Lower lobe of right lung (tissue), 2 donors: ENCODE results near the gene LRRC63. TPM values are rescaled to one million over a fixed set of nuclear protein-coding genes. Genes with fewer than 3 reads are reported as not detected.

ENCODE experiments used
- ATAC-seq, 2 donors: fragments of 200-7000 bp; cut with Tn5 transposase; one replicate each; pipeline ENCODE4 v1.9.1; 2020 to 2022; ENCODE audit warnings: mild to moderate bottlenecking in 2 of 2, moderate library complexity in 2 of 2
- DNase-seq: peaks from one replicate; pipeline ENCODE4 v3.0.0-alpha.2; 2020
- H3K27ac ChIP-seq: fragments of 200-600 bp; one replicate; pipeline ENCODE4 v1.8.0; 2022
- H3K27me3 ChIP-seq: fragments of 200-600 bp; one replicate; pipeline ENCODE4 v1.8.0; 2022; ENCODE audit warnings: low read depth
- H3K36me3 ChIP-seq: fragments of 200-600 bp; one replicate; pipeline ENCODE4 v1.8.0; 2022; ENCODE audit warnings: mild to moderate bottlenecking
- H3K4me1 ChIP-seq: fragments of 200-600 bp; one replicate; pipeline ENCODE4 v1.8.0; 2022
- H3K4me3 ChIP-seq: fragments of 200-600 bp; one replicate; pipeline ENCODE4 v1.8.0; 2022; ENCODE audit warnings: mild to moderate bottlenecking
- H3K9me3 ChIP-seq: fragments of 200-600 bp; one replicate; pipeline ENCODE4 v1.8.0; 2022
- CTCF ChIP-seq: fragments of 200-600 bp; IDR thresholded peaks from one replicate; pipeline ENCODE4 v1.8.0; 2022; ENCODE audit warnings: antibody characterized with exemption, mild to moderate bottlenecking
- intact Hi-C: fragments of 100-400 bp; cut with DNase I; formaldehyde crosslinking; loops from one replicate; pipeline ENCODE4 v1.11.0; 2022
- total RNA-seq: library from RNA; stranded (reverse); fragmentation: NEBNext Ultra II Directional; extraction: Animal tissue kit (Norgen Biotek cat#: 25700); gene quantifications from one replicate; pipeline ENCODE4 v1.2.1, GENCODE V29; 2021
- donor health status: DM: no; HTN: yes; CAD: no; lungs with severe emphysema.

Gene LRRC63
- total RNA-seq, 1 donor from 2014 or later: 1.7 TPM

GRCh38 chr13:46185634-46186033 lies 26.1 kb upstream of the LRRC63 start:
- Histone ChIP-seq H3K27ac (no peak overlapping the region), H3K9me3 (no peaks in the 10 kb centered on the region), H3K4me1 (peaks cover 27% of the 10 kb centered on the region), H3K27me3 (no peaks in the 10 kb centered on the region), H3K36me3 (no peaks in the 10 kb centered on the region), H3K4me3 (no peak overlapping the region)
- intact Hi-C loops: no loop called here
- no peak for TF ChIP-seq CTCF
- DNase-seq: no peak
- no peak for ATAC-seq

- ATAC-seq (no peak), DNase-seq (no peak)
- no peak overlapping the region for H3K27ac ChIP-seq
- H3K36me3 ChIP-seq: no peaks in the 10 kb centered on the region
- H3K9me3 ChIP-seq: no peaks in the 10 kb centered on the region
- intact Hi-C loops: no loop called here
- H3K4me1 ChIP-seq: no peaks in the 10 kb centered on the region
- no peak overlapping the region for H3K4me3 ChIP-seq
- H3K27me3 ChIP-seq: no peaks in the 10 kb centered on the region
- no peak for TF ChIP-seq CTCF
Observed at GRCh38 chr13:46192412-46192811, 19.3 kb upstream of the LRRC63 start.

- H3K9me3 ChIP-seq: no peaks in the 10 kb centered on the region
- no peaks in the 10 kb centered on the region for H3K36me3 ChIP-seq
- ATAC-seq (no peak), DNase-seq (no peak)
- no peaks in the 10 kb centered on the region for H3K27me3 ChIP-seq
- peak overlapping the region; percentile 42 for H3K27ac ChIP-seq
- H3K4me1 ChIP-seq: no peaks in the 10 kb centered on the region
- intact Hi-C loops: no loop called here
- no peak for TF ChIP-seq CTCF
- no peak overlapping the region for H3K4me3 ChIP-seq
Observed at GRCh38 chr13:46195016-46195415, 16.7 kb upstream of the LRRC63 start.

GRCh38 chr13:46197299-46198048 lies 14.3 kb upstream of the LRRC63 start:
- no peak for ATAC-seq
- H3K4me3 ChIP-seq: no peak overlapping the region
- intact Hi-C loops: no loop called here

GRCh38 chr13:46198696-46199193 lies 13.0 kb upstream of the LRRC63 start:
- TF ChIP-seq CTCF: no peak
- Histone ChIP-seq H3K27ac (no peak overlapping the region), H3K4me1 (peaks cover 9% of the 10 kb centered on the region), H3K36me3 (no peaks in the 10 kb centered on the region), H3K4me3 (no peak overlapping the region), H3K27me3 (no peaks in the 10 kb centered on the region), H3K9me3 (no peaks in the 10 kb centered on the region)
- intact Hi-C loops: no loop called here
- no peak for DNase-seq
- no peak for ATAC-seq

More at GRCh38 chr13:46197299-46198048, 14.3 kb upstream of the LRRC63 start:
- DNase-seq: no peak
- no peaks in the 10 kb centered on the region for H3K9me3 ChIP-seq
- peaks cover 3% of the 10 kb centered on the region for H3K4me1 ChIP-seq
- no peak overlapping the region for H3K27ac ChIP-seq
- H3K36me3 ChIP-seq: no peaks in the 10 kb centered on the region
- no peaks in the 10 kb centered on the region for H3K27me3 ChIP-seq
- TF ChIP-seq CTCF: no peak
